Thyroid gland (tissue), 4 donors: Measurements from ENCODE around the gene TMSB4X.

ENCODE experiments used
- POLR2A ChIP-seq, 2 donors: fragments of 450-650 bp; IDR thresholded peaks; one replicate each; pipeline ENCODE4 v1.6.1; 2017; ENCODE audit warnings: antibody characterized with exemption in 2 of 2, mild to moderate bottlenecking in 2 of 2, moderate library complexity in 1 of 2
- TF ChIP-seq, protein P1 (sequence below), 6 experiments: fragments of 200-600 bp in 3 of 6; fragments of 450-650 bp in 3 of 6; sonication (generic) in 3 of 6; IDR thresholded peaks; one replicate each; pipeline ENCODE4 v1.5.1; 2016 to 2019; ENCODE audit warnings: antibody characterized with exemption in 6 of 6, mild to moderate bottlenecking in 2 of 6, inconsistent platforms in 1 of 6, moderate library complexity in 1 of 6

DNA sequence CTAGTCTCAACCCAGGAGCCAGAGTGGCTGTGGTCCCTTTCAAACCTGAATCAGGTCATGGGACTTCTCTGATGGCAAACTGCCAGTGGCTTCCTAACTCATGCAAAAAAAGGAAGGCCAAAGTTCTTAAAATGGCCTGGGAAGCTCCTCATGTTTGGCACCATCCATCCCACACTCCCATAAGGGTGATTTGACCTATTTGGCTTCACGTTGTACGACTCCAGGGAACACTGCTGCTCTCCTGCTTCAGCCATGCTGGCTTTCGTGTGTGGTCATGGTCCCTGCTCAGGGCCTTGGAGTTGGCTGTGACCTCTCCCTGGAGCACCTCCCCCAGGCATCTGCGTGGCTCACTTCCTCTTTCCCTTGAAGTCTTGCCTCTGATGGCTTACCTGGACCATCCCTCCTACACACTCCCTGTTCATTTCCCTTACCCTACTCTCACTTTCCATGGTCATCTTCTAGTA is 12.8 kb upstream of the TMSB4X start:
- TF ChIP-seq, protein P1, sequence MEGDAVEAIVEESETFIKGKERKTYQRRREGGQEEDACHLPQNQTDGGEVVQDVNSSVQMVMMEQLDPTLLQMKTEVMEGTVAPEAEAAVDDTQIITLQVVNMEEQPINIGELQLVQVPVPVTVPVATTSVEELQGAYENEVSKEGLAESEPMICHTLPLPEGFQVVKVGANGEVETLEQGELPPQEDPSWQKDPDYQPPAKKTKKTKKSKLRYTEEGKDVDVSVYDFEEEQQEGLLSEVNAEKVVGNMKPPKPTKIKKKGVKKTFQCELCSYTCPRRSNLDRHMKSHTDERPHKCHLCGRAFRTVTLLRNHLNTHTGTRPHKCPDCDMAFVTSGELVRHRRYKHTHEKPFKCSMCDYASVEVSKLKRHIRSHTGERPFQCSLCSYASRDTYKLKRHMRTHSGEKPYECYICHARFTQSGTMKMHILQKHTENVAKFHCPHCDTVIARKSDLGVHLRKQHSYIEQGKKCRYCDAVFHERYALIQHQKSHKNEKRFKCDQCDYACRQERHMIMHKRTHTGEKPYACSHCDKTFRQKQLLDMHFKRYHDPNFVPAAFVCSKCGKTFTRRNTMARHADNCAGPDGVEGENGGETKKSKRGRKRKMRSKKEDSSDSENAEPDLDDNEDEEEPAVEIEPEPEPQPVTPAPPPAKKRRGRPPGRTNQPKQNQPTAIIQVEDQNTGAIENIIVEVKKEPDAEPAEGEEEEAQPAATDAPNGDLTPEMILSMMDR (IDR thresholded peaks at IDR 0.05), result no peak
- no peak for TF ChIP-seq POLR2A (IDR thresholded peaks at IDR 0.05)
